DMS153 treated with DMSO at 0.1 percent for 48 hours (cell line): Measurements from ENCODE around the gene FALEC.
"Not testable (repeated sequence)": the region's sequence is repeated elsewhere in the genome, so short reads cannot be mapped to it uniquely, and the experiment has no call there.

ENCODE experiments used
- DNase-seq: peaks from one replicate; lab custom pipeline; 2025; ENCODE audit not compliant: unreplicated experiment; lab: John Stamatoyannopoulos, UW

FALEC gene

GRCh38 chr1:150573648-150574071 is 58.1 kb downstream of the FALEC start:
- DNase-seq = not testable (repeated sequence)

- no peak for DNase-seq
Measured at GRCh38 chr1:150574260-150575071, 58.9 kb downstream of the FALEC start.

- no peak for DNase-seq
Measured at GRCh38 chr1:150575072-150575489, 59.5 kb downstream of the FALEC start.

- peak; percentile 31 for DNase-seq
Measured at GRCh38 chr1:150575518-150576366, 60.2 kb downstream of the FALEC start.

- no peak for DNase-seq
Measured at GRCh38 chr1:150576367-150576711, 60.8 kb downstream of the FALEC start.

- no peak for DNase-seq
Measured at GRCh38 chr1:150576794-150577556, 61.4 kb downstream of the FALEC start.

DNA sequence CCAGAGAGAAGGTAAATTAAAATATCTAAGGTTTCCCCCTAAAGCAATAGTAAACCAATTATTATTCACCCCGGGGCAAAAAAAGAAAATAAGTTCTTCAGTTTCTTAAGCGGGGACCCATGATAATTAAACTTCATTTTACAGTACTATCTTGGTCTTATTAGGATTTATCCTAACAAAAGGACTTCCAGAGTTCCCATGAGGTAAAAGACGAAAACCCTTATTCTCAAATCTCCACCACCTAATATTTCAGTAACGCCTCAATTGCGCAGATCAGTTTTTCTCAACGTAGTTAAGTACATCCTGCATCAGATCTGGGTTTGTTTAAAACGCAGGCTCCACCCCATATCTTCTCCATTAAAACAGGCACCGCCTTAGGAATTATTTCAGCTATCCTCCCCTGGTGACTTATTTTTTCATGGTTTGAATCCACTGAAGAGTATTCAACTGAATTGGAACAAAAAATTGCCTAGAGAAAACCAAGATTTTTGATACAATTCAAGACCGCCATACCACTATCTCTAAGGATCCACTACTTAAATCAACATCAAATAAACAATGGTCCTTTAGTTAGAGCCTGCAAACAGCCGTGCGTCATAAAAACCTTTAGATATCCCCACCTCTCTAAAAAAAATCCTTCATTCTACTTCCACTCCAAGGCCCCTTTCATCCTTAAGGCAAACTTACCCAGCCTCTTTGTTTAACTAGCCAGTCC is 62.2 kb downstream of the FALEC start:
- no peak for DNase-seq

GRCh38 chr1:150578272-150579109 is 62.9 kb downstream of the FALEC start:
- peak; percentile 72 for DNase-seq

DNA sequence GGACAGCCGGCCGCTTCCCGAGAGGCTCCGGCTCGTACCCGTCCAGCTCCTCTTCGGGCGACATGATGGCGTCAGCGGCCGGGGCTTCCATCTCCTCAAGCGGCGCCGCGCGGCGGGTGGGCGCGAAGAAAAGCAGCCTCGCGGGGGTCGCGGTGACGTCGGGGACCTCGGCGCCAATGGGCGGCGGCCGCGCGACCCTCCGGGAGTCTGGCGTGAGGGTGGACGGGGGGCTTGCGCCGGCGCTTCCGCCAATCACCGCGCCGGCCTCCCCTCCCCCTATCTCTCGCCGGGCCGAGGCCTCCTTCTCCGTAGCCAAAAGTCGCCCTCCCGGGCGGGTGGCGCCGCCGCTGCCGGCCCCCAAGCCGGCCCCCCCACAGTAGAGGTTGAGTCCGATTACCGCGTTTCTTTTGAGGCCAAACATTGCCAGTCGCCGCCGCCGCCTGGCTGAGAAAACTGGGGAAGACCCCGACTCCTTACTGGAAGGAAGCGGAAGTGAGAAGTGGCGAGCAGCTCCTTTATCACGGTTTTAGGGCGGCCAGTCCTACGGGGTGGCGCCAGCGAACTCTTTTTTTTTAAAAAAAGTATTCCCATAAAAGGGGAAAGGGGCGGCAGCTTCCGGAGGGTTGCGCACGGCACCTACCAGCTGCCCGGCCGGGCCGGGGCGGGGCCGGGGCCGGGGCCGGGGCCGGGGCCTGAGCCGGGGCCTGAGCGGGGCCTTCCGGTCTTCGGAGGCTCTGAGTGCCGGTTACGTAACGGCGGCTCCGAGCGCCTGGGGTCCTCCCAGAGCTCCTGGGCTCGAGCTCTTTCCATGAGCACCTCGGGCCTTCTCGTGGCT is 63.8 kb downstream of the FALEC start, which contains the start of gene MCL1:
TSS of gene MCL1 (minus strand) at position 501 of the 835 bp plus-strand sequence. CDS start at position 421, 80 bp downstream.
- peak; percentile 94 for DNase-seq

GRCh38 chr1:150579945-150580642 is 64.5 kb downstream of the FALEC start:
- no peak for DNase-seq

GRCh38 chr1:150580966-150581365 is 65.4 kb downstream of the FALEC start:
- not testable (repeated sequence) for DNase-seq

GRCh38 chr1:150581437-150581836 is 65.9 kb downstream of the FALEC start:
- DNase-seq = not testable (repeated sequence)

DNA sequence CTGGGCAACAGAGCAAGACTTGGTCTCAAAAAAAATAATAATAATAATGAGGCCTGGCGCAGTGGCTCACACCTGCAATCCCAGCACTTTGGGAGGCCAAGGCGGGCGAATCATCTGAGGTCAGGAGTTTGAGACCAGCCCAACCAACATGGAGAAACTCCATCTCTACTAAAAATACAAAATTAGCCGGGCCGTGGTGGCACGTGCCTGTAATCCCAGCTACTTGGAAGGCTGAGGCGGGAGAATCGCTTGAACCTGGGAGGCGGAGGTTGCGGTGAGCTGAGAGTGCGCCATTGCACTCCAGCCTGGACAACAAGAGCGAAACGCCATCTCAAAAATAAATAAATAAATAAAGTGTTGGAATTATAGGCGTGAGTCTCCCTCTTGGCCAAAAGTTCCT is 66.4 kb downstream of the FALEC start:
- DNase-seq = not testable (repeated sequence)

DNA sequence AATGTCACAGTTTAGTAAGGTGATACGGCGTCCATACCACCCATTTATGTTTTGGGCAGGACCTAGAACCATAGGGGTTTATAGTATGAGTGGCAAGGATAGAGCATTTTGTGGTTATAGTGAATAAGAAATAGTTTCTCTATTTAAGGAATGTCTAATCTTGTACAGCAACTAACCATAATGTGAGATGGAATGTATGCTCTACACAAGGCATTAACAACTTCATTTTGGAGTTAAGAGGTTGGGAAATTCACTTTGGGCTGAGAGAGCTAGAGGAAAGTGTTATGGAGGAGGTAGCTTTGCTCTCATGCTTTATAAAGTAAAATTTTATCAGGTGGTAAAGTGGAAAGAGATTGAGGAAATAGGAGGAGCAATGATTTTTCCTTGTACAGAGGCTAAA is 66.8 kb downstream of the FALEC start:
- DNase-seq = no peak
